Urinary bladder (tissue), 4 donors: ENCODE data around the gene BCAS3. TPM values are rescaled to one million over a fixed set of nuclear protein-coding genes. Genes with fewer than 3 reads are reported as not detected.
A peak's percentile ranks its signal among the peaks of the same experiment; 100 is the strongest.

Experiments used
- DNase-seq: peaks from one replicate; pipeline ENCODE4 v3.0.0-alpha.2; 2015; ENCODE audit errors: extremely low spot score
- H3K27ac ChIP-seq: one replicate; pipeline ENCODE4 v1.5.1; 2013; ENCODE audit warnings: low read depth, mild to moderate bottlenecking, moderate library complexity
- H3K36me3 ChIP-seq: one replicate; pipeline ENCODE4 v1.6.1; 2013; ENCODE audit warnings: mild to moderate bottlenecking, moderate library complexity; ENCODE audit not compliant: insufficient read depth
- H3K4me1 ChIP-seq: one replicate; pipeline ENCODE4 v1.6.1; 2013; ENCODE audit warnings: mild to moderate bottlenecking, moderate library complexity; ENCODE audit not compliant: insufficient read depth
- H3K4me3 ChIP-seq: one replicate; pipeline ENCODE4 v1.5.1; 2013; ENCODE audit warnings: low read depth, low read length
- WGBS: extraction: QIAGEN DNeasy Blood & Tissue Kit; methylation state at CpG from one replicate; pipeline ENCODE4 v1.1.7; 2013; 5-methylcytosine and 5-hydroxymethylcytosine counted together
- polyA plus RNA-seq: library from polyadenylated mRNA; stranded (reverse); fragments of 200-250 nt; gene quantifications from one replicate; pipeline ENCODE4 v1.2.3, GENCODE V29; 2013
- total RNA-seq: library from RNA; depleted of rRNA; stranded (reverse); fragments of >200 nt; gene quantifications from one replicate; pipeline ENCODE4 v1.2.3, GENCODE V29; 2014
- donor health status: healthy with polysubstance abuse.
- donor health status: healthy.

BCAS3 gene
- total and polyA plus RNA-seq, 2 donors, result 17.6 to 72.4 TPM

DNA sequence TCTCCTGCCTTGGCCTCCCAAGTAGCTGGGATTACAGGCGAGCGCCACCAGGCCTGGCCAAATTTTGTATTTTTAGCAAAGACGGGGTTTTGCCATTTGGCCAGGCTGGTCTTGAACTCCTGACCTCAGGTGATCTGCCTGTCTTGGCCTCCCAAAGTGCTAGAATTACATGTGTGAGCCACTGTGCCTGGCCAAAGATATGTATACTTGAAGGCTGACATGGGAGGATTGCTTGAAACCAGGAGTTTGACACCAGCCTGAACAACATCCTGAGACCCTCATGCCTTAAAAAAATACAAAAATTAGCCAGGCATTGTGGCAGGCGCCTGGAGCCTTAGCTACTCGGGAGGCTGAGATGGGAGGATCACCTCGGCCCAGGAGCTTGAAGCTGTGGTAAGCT, 3.1 kb downstream of the BCAS3 start:
- Histone ChIP-seq H3K4me1 (peaks cover 2% of the 10 kb centered on the region), H3K36me3 (no peaks in the 10 kb centered on the region), H3K4me3 (no peak overlapping the region), H3K27ac (no peak overlapping the region)
- no peak for DNase-seq
- WGBS, result 97% methylated on average over 6 of the region's 6 CpGs

DNA sequence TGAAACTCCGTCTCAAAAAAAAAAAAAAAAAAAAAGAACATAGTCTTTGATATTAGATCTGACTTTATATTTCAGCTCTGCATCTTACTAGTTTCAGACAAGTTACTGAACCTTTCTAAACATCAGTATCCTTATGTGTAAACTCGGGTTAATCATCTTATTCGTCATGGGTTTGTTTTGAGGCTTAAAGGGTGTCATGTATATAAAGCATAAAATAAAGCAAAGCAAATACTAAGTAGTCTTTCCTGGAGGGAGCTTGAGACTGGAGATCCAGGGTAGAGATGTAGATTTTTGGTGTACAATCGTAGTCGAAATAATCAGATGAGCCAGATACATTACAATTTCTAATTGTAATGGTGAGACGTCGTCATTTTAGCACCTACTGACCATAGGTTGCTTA, 7.8 kb downstream of the BCAS3 start:
- Histone ChIP-seq H3K27ac (no peak overlapping the region), H3K4me1 (no peaks in the 10 kb centered on the region), H3K36me3 (no peaks in the 10 kb centered on the region), H3K4me3 (no peak overlapping the region)
- no peak for DNase-seq
- WGBS, result 97% methylated on average over 6 of the region's 7 CpGs

DNA sequence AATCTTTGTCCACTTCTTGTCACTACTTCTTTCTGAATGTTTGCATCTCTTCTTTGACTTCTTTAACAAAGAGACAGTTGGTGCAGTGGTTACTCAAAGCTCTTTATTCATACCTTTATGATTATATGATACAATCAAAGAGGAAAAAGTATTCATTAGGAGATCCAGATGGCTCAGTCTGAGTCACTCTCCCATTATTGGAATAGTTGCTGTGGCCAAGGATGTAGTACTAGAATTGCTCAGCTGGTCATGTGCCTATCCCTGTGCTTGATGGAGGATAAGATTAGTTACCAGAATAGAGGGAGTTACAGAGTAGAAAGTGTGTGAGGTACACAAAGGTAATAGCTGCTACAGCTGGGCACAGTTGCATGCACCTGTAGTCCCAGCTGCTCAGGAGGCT, 18.3 kb downstream of the BCAS3 start:
- Histone ChIP-seq H3K27ac (no peak overlapping the region), H3K36me3 (peaks cover 2% of the 10 kb centered on the region), H3K4me1 (no peaks in the 10 kb centered on the region), H3K4me3 (no peak overlapping the region)
- no peak for DNase-seq

DNA sequence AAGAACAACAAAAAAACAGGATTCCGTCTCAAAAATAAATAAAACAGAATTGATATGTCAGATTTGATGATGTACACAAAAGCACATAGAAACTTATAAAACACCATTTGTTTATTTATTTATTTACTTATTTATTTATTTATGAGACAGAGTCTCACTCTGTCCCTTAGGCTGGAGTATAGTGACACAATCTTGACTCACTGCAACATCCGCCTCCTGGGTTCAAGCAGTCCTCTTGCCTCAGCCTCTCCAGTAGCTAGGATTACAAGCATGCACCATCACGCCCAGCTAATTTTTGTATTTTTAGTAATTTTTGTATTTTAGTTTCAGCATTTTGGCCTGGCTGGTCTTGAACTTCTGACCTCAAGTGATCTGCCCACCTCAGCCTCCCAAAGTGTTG, 21.4 kb downstream of the BCAS3 start:
- H3K4me1 ChIP-seq, result no peaks in the 10 kb centered on the region
- H3K36me3 ChIP-seq, result no peaks in the 10 kb centered on the region
- 82% methylated on average over 3 of the region's 3 CpGs for WGBS
- no peak overlapping the region for H3K4me3 ChIP-seq
- no peak overlapping the region for H3K27ac ChIP-seq
- no peak for DNase-seq

DNA sequence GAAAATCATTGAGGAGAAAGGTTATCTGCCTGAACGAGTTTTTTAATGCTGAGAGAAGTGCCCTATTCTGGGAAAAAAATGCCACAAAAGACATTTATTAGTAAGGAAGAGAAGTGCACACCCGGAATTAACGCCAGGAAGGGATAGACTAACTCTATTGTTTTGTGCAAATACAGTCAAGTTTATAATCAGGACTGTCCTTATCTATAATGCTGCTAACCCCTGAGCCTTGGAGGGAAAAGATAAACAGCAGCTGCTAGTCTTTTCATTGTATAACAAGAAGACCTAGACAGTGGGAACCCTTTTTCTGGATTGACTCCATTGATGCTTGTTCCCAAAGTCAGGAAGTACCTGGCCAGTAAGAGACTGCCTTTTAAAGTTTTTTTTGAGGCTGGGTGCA, 26.5 kb downstream of the BCAS3 start:
- Histone ChIP-seq H3K4me3 (no peak overlapping the region), H3K27ac (no peak overlapping the region), H3K36me3 (no peaks in the 10 kb centered on the region), H3K4me1 (no peaks in the 10 kb centered on the region)
- DNase-seq, result no peak
- 32% methylated on average over 3 of the region's 3 CpGs for WGBS

DNA sequence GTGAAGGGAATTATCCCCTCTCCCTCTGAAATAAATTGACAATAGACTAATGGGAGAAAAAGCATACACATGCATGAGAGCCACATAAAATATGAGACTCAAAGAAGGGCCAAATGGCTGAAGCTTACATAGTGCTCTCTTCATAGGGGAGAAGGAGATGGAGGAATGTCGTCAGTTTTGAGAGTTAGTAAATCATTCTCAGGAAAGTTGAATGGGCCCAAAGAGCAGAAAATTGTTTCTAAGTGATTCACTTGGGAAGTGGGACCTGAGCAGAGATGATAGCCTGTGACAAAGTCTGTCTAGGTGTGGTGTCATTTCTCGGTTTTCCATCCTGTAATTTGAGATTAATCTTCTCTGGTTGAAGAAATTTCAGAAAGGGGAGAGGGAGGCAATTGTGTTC, 35.0 kb downstream of the BCAS3 start:
- DNase-seq, result no peak
- WGBS, result 87% methylated on average over 2 of the region's 2 CpGs
- H3K36me3 ChIP-seq, result no peaks in the 10 kb centered on the region

DNA sequence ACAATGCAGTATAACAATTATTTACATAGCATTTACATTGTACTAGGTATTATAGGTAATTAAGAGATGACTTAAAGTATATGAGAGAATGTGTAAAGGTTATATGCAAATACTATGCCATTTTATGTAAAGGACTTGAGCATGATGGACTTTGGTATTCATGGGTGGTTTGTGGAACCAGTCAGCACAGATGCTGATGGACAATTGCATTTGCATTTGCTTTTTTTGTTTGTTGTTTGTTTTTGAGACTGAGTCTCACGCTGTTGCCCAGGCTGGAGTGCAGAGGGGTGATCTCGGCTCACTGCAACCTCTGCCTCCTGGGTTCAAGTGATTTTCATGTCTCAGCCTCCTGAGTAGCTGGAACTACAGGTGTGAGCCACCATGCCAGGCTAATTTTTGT, 36.0 kb downstream of the BCAS3 start:
- H3K27ac ChIP-seq, result no peak overlapping the region
- no peak for DNase-seq
- 98% methylated on average over 2 of the region's 2 CpGs for WGBS

More for the DNA sequence above, 35.0 kb downstream of the BCAS3 start:
- Histone ChIP-seq H3K27ac (no peak overlapping the region), H3K4me1 (no peaks in the 10 kb centered on the region), H3K4me3 (no peak overlapping the region)

DNA sequence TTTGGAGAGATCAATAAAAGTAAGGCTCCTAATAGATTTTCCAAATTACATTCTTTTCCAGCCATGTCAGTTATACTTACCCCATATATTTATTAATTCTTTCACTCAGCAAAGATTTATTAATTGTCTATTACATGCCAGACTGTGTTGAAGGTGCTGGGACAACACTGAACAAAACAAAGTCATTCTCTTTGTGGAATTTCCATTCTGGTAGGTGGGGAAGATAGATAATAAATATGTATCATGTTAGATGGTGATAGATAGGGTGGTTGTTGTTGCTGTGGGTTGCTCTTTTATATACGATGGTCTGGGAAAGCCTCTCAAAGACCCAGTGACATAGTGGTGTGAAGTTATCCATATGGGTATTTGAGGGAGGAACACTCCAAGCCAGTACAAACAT, 39.1 kb downstream of the BCAS3 start:
- DNase-seq, result no peak
- Histone ChIP-seq H3K36me3 (no peaks in the 10 kb centered on the region), H3K27ac (no peak overlapping the region), H3K4me3 (no peak overlapping the region), H3K4me1 (no peaks in the 10 kb centered on the region)
- 63% methylated on average over 1 of the region's 1 CpG for WGBS

More for the DNA sequence above, 36.0 kb downstream of the BCAS3 start:
- Histone ChIP-seq H3K4me1 (no peaks in the 10 kb centered on the region), H3K36me3 (no peaks in the 10 kb centered on the region), H3K4me3 (no peak overlapping the region)

DNA sequence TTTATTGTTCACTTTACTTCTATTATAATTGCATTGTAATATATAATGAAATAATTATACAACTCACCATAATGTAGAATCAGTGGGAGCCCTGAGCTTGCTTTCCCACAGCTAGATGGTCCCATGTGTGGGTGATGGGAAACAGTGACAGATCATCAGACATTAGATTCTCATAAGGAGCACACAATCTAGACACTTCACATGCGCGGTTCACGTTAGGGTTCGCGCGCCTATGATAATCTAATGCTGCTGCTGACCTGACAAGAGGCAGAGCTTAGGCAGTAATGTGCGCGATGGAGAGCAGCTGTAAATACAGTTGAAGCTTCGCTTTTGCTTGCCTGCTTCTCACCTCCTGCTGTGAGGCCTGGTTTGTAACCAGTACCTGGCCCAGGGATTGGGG, 40.2 kb downstream of the BCAS3 start:
- DNase-seq, result no peak
- WGBS, result 84% methylated on average over 9 of the region's 9 CpGs
- no peaks in the 10 kb centered on the region for H3K36me3 ChIP-seq
- H3K4me3 ChIP-seq, result no peak overlapping the region
- H3K4me1 ChIP-seq, result no peaks in the 10 kb centered on the region
- H3K27ac ChIP-seq, result no peak overlapping the region

DNA sequence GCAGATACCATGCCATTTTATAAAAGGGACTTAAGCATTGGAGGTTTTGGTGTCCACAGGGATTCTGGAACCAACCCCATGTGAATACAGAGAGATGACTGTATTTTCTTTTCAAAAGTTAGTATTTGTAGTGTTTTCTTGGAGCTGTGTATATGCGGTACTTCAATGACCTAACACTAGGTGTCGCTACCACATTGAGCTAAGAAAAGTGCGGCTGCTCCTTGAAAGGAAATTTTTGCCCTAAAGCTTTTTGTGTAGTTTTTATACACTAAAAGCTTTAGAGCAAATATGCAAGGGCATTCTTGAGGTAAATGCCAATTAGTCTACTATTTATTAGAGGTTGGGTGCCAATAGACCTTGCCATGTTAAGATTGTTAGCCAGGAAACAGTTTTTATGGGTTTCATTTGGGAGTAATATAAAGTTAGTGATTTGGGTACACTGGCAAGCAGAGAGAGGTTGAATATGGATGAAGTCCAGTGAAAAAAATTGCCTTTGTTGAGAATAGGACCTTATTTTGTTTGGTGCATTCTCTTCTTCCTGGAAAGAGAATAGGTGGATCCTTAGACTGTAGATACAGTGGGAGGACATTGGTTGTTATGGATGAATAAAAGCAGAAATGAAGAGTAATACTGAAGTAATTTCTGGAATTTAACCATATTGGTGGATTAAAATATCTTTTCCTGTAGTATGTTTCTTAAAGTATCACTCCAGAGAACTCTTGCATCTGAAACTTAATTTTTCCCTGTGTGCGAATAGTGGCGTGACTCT, 43.3 kb downstream of the BCAS3 start:
- DNase-seq, result peak; percentile 45
- no peaks in the 10 kb centered on the region for H3K4me1 ChIP-seq
- WGBS, result 30% methylated on average over 5 of the region's 5 CpGs
- H3K27ac ChIP-seq, result no peak overlapping the region
- H3K36me3 ChIP-seq, result no peaks in the 10 kb centered on the region
- H3K4me3 ChIP-seq, result no peak overlapping the region

DNA sequence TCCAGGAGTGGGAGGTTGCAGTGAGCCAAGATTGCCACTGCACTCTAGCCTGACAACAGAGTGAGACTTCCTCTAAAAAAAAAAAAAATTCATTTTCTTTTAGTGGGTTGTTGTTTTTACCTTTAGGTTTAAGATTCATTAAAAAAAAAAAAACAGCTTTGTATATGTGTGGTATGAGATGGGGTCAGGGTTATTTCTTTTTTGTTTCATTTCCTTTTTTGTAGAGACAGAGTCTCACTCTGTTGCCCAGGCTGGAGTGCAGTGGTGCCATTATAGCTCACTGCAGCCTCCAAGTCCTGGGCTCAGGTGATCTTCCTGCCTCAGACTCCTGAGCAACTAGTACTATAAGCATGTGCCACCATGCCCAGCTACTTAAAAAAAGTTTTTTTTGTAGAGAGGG, 47.0 kb downstream of the BCAS3 start:
- no peaks in the 10 kb centered on the region for H3K4me1 ChIP-seq
- no peak overlapping the region for H3K27ac ChIP-seq
- no peaks in the 10 kb centered on the region for H3K36me3 ChIP-seq
- DNase-seq, result no peak
- no peak overlapping the region for H3K4me3 ChIP-seq

DNA sequence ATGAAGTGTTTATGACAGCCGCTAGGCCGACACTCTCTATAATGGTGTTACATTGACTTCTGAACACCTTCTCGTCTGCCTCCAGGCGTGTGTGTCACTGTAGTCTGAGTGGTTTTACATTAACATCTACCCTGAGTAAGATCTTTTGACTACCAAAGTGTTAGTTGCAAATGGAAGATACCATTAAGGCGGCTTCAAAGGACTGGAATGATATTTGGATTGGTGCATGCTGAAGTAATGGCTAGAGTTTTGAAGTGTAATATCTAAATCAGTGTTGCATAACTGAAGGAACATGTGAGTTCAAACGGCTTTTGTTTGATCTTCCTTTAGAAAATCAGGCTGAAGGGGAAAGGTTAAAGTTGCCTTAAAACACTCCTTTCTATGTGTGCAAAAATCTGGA, 52.2 kb downstream of the BCAS3 start:
- H3K4me1 ChIP-seq, result no peaks in the 10 kb centered on the region
- no peak for DNase-seq
- H3K36me3 ChIP-seq, result no peaks in the 10 kb centered on the region
- WGBS, result 86% methylated on average over 6 of the region's 6 CpGs
- H3K4me3 ChIP-seq, result no peak overlapping the region
- no peak overlapping the region for H3K27ac ChIP-seq

DNA sequence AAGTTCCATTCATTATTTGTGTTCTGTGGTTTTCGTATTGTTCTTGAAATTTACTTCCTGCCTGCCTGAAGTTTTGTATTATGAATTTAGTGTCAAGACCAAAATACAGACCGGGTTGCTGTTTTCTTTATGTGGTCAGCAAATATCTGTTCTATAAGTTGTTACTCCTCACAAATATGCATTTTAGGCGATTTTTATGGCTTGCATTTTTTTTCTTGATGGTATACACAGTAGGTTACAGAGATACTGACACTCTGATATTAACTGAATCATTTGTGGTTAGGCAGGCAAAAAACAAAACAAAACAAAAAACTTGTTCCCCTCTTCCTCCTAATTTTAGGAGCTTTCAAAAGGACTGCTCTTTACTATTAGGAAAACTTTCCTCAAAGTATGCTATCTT, 52.6 kb downstream of the BCAS3 start:
- 53% methylated on average over 3 of the region's 3 CpGs for WGBS
- Histone ChIP-seq H3K36me3 (no peaks in the 10 kb centered on the region), H3K4me1 (no peaks in the 10 kb centered on the region), H3K4me3 (no peak overlapping the region), H3K27ac (no peak overlapping the region)
- no peak for DNase-seq

DNA sequence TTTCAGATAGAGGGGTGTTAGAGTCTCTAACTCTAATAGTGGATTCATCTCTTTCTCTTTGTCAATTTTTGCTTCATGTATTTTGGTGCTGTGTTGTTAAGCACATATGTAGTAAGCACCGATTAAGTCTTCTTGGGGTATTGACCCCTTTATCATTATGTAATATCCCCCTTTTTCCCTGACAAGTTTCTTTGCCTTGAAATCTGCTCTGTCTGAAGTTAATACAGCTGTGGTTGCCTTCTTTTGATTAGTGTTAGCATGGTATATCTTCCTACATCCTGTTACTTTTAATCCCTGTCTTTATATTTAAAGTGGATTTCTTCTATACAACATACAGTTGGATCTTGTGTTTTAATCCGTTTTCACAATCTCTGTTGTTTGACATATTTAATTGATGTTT, 60.6 kb downstream of the BCAS3 start:
- Histone ChIP-seq H3K27ac (no peak overlapping the region), H3K36me3 (no peaks in the 10 kb centered on the region), H3K4me3 (no peak overlapping the region), H3K4me1 (no peaks in the 10 kb centered on the region)
- no peak for DNase-seq
- WGBS, result 86% methylated on average over 2 of the region's 2 CpGs

DNA sequence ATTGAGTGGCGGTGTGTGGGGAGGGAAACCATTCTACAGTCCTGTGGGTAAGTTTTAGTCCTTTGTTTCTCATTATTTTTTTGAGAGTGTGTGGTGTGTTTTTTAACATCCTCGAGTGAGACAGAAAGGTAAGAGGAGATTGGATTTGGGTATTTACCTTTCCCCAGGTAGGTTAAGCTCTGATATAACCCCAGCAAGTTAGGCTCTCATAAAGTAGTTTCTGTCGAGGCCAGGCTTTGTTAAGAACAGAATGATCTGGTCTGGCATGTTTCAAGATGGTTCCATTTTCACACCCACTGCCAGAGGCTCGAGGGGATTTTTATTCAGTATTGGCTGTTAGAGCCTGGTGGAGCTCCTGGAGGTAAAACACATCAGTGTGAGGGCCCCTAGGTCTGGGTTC, 62.9 kb downstream of the BCAS3 start:
- no peaks in the 10 kb centered on the region for H3K4me1 ChIP-seq
- no peak overlapping the region for H3K27ac ChIP-seq
- no peaks in the 10 kb centered on the region for H3K36me3 ChIP-seq
- no peak overlapping the region for H3K4me3 ChIP-seq
- no peak for DNase-seq
- WGBS, result 87% methylated on average over 4 of the region's 4 CpGs
